Endothelial cell of umbilical vein (primary cell): ENCODE measurements around the gene FHIT. TPM values are rescaled to one million over a fixed set of nuclear protein-coding genes. Genes with fewer than 3 reads are reported as not detected.

Experiments
- BruUV-seq: library from RNA; stranded (reverse); fragments of 400-500 nt; replicated peaks from 2 replicates; lab custom pipeline; 2021; lab: Mats Ljungman, UMichigan
- CTCF ChIA-PET: fragments of 300-600, 350-600 bp; sonication (Branson Sonifier 250); formaldehyde crosslinking; loops from one replicate; lab custom pipeline; 2021; ENCODE audit warnings: antibody characterized with exemption, inconsistent platforms; lab: Charles Lee
- POLR2A ChIA-PET: fragments of 300-600, 350-600 bp; sonication (Branson Sonifier 250); formaldehyde crosslinking; loops from one replicate; lab custom pipeline; 2021; ENCODE audit warnings: antibody characterized with exemption, inconsistent platforms; lab: Charles Lee
- DNase-seq: peaks from one replicate; pipeline ENCODE4 v3.0.0-alpha.2; 2011; ENCODE audit warnings: low read depth, low spot score
- FAIRE-seq: peaks from 2 replicates; lab custom pipeline; 2011; peaks lifted over from hg19 to GRCh38; lab: Jason Lieb, UNC
- H2AFZ ChIP-seq: 2 replicates; pipeline ENCODE4 v1.6.0; 2012; ENCODE audit warnings: low read depth, low read length, control low read depth, inconsistent platforms
- H3K27ac ChIP-seq: 2 replicates; pipeline ENCODE4 v1.5.1; 2011; ENCODE audit warnings: low read depth, mild to moderate bottlenecking, control low read depth, low read length, moderate library complexity; ENCODE audit not compliant: insufficient read depth
- H3K27me3 ChIP-seq, 2 experiments: 2 replicates each; pipeline versions ENCODE4 v1.6.0 to v1.6.1; 2011; ENCODE audit warnings: low read length in 2 of 2, mixed read lengths in 1 of 2; ENCODE audit not compliant: control insufficient read depth in 2 of 2, insufficient read depth in 2 of 2
- H3K36me3 ChIP-seq, 2 experiments: 2 replicates in 1 of 2; 3 replicates in 1 of 2; pipeline ENCODE4 v1.5.1; 2011; ENCODE audit warnings: low read length in 2 of 2, mild to moderate bottlenecking in 1 of 2, moderate library complexity in 1 of 2; ENCODE audit not compliant: control insufficient read depth in 2 of 2, insufficient read depth in 2 of 2; ENCODE audit errors: extremely low read depth in 1 of 2
- H3K4me1 ChIP-seq: 3 replicates; pipeline ENCODE4 v1.5.1; 2011; ENCODE audit warnings: mild to moderate bottlenecking, low read length; ENCODE audit not compliant: control insufficient read depth, insufficient read depth; ENCODE audit errors: extremely low read depth
- H3K4me2 ChIP-seq: 2 replicates; pipeline ENCODE4 v1.6.1; 2011; ENCODE audit warnings: low read length, control low read depth, mixed read lengths; ENCODE audit not compliant: insufficient read depth
- H3K4me3 ChIP-seq, 3 experiments: fragments of 200-600 bp in 1 of 3; sonication (generic), shearing (Covaris generic) in 1 of 3; replicated peaks in 1 of 3; 2 replicates each; pipeline ENCODE4 v1.5.1; 2011 to 2016; ENCODE audit warnings: control low read depth in 3 of 3, low read length in 3 of 3, mild to moderate bottlenecking in 2 of 3, inconsistent platforms in 1 of 3, low read depth in 1 of 3, moderate library complexity in 1 of 3; ENCODE audit not compliant: insufficient read depth in 1 of 3
- H3K79me2 ChIP-seq: 2 replicates; pipeline ENCODE4 v1.6.0; 2012; ENCODE audit warnings: low read length, inconsistent platforms; ENCODE audit not compliant: control insufficient read depth, insufficient read depth
- H3K9ac ChIP-seq: replicated peaks from 2 replicates; pipeline ENCODE3; 2011; ENCODE audit warnings: low read length, control low read depth; ENCODE audit not compliant: insufficient read depth; ENCODE audit errors: extremely low read depth
- H3K9me1 ChIP-seq: replicated peaks from 3 replicates; pipeline ENCODE4 v1.6.0; 2011; ENCODE audit warnings: mild to moderate bottlenecking, low read length; ENCODE audit not compliant: control insufficient read depth, insufficient read depth; ENCODE audit errors: extremely low read depth
- H3K9me3 ChIP-seq: replicated peaks from 2 replicates; pipeline ENCODE4 v1.5.1; 2012; ENCODE audit warnings: low read length, inconsistent platforms; ENCODE audit not compliant: control insufficient read depth, insufficient read depth
- H4K20me1 ChIP-seq: replicated peaks from 2 replicates; pipeline ENCODE3; 2011; ENCODE audit warnings: mild to moderate bottlenecking, low read length; ENCODE audit not compliant: control insufficient read depth, insufficient read depth; ENCODE audit errors: extremely low read depth
- CTCF ChIP-seq, 2 donors: IDR thresholded peaks; 1 replicate in 1 of 2; 2 replicates in 1 of 2; pipeline ENCODE4 v1.5.1; 2011; ENCODE audit warnings: low read length in 2 of 2, mild to moderate bottlenecking in 2 of 2, moderate library complexity in 2 of 2, control low read depth in 1 of 2, inconsistent platforms in 1 of 2, low read depth in 1 of 2; ENCODE audit not compliant: insufficient read depth in 1 of 2; ENCODE audit errors: extremely low read depth in 1 of 2
- EZH2 ChIP-seq: IDR thresholded peaks from 2 replicates; pipeline ENCODE4 v1.6.1; 2012; ENCODE audit warnings: borderline replicate concordance, low read depth, mild to moderate bottlenecking, moderate library complexity, low read length, inconsistent platforms; ENCODE audit not compliant: severe bottlenecking
- FOS ChIP-seq: IDR thresholded peaks from 2 replicates; pipeline ENCODE4 v1.6.1; 2011; ENCODE audit warnings: mild to moderate bottlenecking, low read length, moderate library complexity, borderline replicate concordance; ENCODE audit not compliant: insufficient read depth
- GATA2 ChIP-seq: IDR thresholded peaks from 2 replicates; pipeline ENCODE4 v1.7.0; 2011; ENCODE audit warnings: low read depth, mild to moderate bottlenecking, moderate library complexity, mixed read lengths, low read length; ENCODE audit not compliant: insufficient read length, insufficient read depth
- JUN ChIP-seq: IDR thresholded peaks from 2 replicates; pipeline ENCODE4 v1.6.1; 2011; ENCODE audit warnings: borderline replicate concordance, low read depth; ENCODE audit not compliant: insufficient read length, insufficient read depth
- MAX ChIP-seq: IDR thresholded peaks from 2 replicates; pipeline ENCODE4 v1.6.1; 2011; ENCODE audit not compliant: insufficient read depth, insufficient read length
- MYC ChIP-seq: IDR thresholded peaks from one replicate; pipeline ENCODE4 v1.6.1; 2011; ENCODE audit warnings: mild to moderate bottlenecking, low read depth, low read length
- POLR2A ChIP-seq: IDR thresholded peaks from 2 replicates; pipeline ENCODE4 v1.6.1; 2012; ENCODE audit warnings: low read depth, mild to moderate bottlenecking, control low read depth, low read length
- POLR2AphosphoS5 ChIP-seq: IDR thresholded peaks from 2 replicates; pipeline ENCODE4 v1.6.1; 2012; ENCODE audit warnings: low read depth, mild to moderate bottlenecking, control low read depth, low read length, moderate library complexity; ENCODE audit not compliant: insufficient read depth
- dilution Hi-C: fragments of 300-500 bp; cut with MboI; formaldehyde crosslinking; loops from one replicate; pipeline ENCODE4 v1.15.0; 2019; ENCODE audit warnings: low sequenced_read_pairs; ENCODE audit not compliant: extremely low pct_ligation_motif_present
- intact Hi-C: fragments of 100-400 bp; cut with micrococcal nuclease; formaldehyde crosslinking; loops from one replicate; pipeline ENCODE4 v1.10.0; 2022
- polyA plus RNA-seq, 4 experiments: library from polyadenylated mRNA; depleted of rRNA in 3 of 4; stranded (reverse) in 3 of 4; unstranded in 1 of 4; fragments of >200 nt; gene quantifications; 2 replicates each; pipeline versions ENCODE4 v1.2.1 to v1.2.3, GENCODE V29; 2011 to 2012; ENCODE audit warnings: missing spikeins in 1 of 4
- total RNA-seq: library from RNA; stranded (reverse); gene quantifications from 2 replicates; pipeline ENCODE4 v1.2.3, GENCODE V29; 2021

Gene FHIT
- total and polyA plus RNA-seq, 2 donors (not counting 3 experiments of a cell fraction or from before 2014, with no cell fraction given): 0.47 to 2.2 TPM

GRCh38 chr3:60536420-60536819, 714.8 kb downstream of the FHIT start:
- TF ChIP-seq GATA2 (no peak), EZH2 (no peak), MYC (no peak), CTCF (IDR thresholded peaks at IDR 0.05; ENCODE audit: extremely low read depth in 1 of 2, insufficient read depth in 1 of 2, low read depth in 1 of 2, low read length in 2 of 2) (no peak), JUN (no peak)
- H3K79me2 ChIP-seq: no peaks in the 10 kb centered on the region
- no peak overlapping the region for H3K9ac ChIP-seq
- BruUV-seq: no TSS peak
- intact Hi-C loops: no loop called here
- ChIA-PET CTCF (no interaction called here), POLR2A (no interaction called here)
- no peaks in the 10 kb centered on the region for H4K20me1 ChIP-seq
- no peak overlapping the region for H3K4me2 ChIP-seq
- H3K27ac ChIP-seq: no peak overlapping the region
- no peaks in the 10 kb centered on the region for H3K27me3 ChIP-seq
- no peak overlapping the region for H2AFZ ChIP-seq
- no peaks in the 10 kb centered on the region for H3K36me3 ChIP-seq
- no peaks in the 10 kb centered on the region for H3K9me1 ChIP-seq
- no peaks in the 10 kb centered on the region for H3K4me1 ChIP-seq
- H3K4me3 ChIP-seq: no peak overlapping the region
- DNase-seq (no peak), FAIRE-seq (no peak)
- no peaks in the 10 kb centered on the region for H3K9me3 ChIP-seq
- dilution Hi-C loops: no loop called here

- no peak for TF ChIP-seq EZH2
- TF ChIP-seq MYC: no peak
- TF ChIP-seq MAX: no peak
- no peak for TF ChIP-seq POLR2AphosphoS5
- no peak for TF ChIP-seq POLR2A
- no peak for TF ChIP-seq FOS
- TF ChIP-seq JUN: no peak
- TF ChIP-seq GATA2: no peak
- TF ChIP-seq CTCF (IDR thresholded peaks at IDR 0.05; ENCODE audit: extremely low read depth in 1 of 2, insufficient read depth in 1 of 2, low read depth in 1 of 2, low read length in 2 of 2): no peak
- CTCF ChIA-PET: interaction anchor here (0.7 kb wide), 1 partner anchor 1891 kb away, joined by 3 read pairs; no protein-coding TSS in a partner anchor
- Histone ChIP-seq H3K9me1 (no peaks in the 10 kb centered on the region), H3K9me3 (no peaks in the 10 kb centered on the region), H3K4me3 (no peak overlapping the region), H2AFZ (no peak overlapping the region), H3K36me3 (no peaks in the 10 kb centered on the region), H3K9ac (no peak overlapping the region), H3K27me3 (no peaks in the 10 kb centered on the region), H4K20me1 (no peaks in the 10 kb centered on the region), H3K27ac (no peak overlapping the region), H3K4me1 (no peaks in the 10 kb centered on the region), H3K79me2 (no peaks in the 10 kb centered on the region), H3K4me2 (no peak overlapping the region)
- intact Hi-C loops (no loop called here), dilution Hi-C loops (no loop called here)
- no peak for FAIRE-seq
- BruUV-seq: no TSS peak
- POLR2A ChIA-PET: no interaction called here
- no peak for DNase-seq
Measured at GRCh38 chr3:60531759-60532158, 719.5 kb downstream of the FHIT start.
